GM21576 (cell line): ENCODE measurements around the gene DBN1.

Source experiments
- ATAC-seq: cut with Tn5 transposase; IDR thresholded peaks from one replicate; pipeline ENCODE4 v1.9.1; 2021; ENCODE audit warnings: mild to moderate bottlenecking, moderate library complexity; ENCODE audit not compliant: unreplicated experiment

DBN1 gene

GRCh38 chr5:177457852-177458681 lies 15.4 kb downstream of the DBN1 start:
- no peak for ATAC-seq

GRCh38 chr5:177456976-177457851 lies 16.2 kb downstream of the DBN1 start:
- ATAC-seq, result peak; percentile 28

DNA sequence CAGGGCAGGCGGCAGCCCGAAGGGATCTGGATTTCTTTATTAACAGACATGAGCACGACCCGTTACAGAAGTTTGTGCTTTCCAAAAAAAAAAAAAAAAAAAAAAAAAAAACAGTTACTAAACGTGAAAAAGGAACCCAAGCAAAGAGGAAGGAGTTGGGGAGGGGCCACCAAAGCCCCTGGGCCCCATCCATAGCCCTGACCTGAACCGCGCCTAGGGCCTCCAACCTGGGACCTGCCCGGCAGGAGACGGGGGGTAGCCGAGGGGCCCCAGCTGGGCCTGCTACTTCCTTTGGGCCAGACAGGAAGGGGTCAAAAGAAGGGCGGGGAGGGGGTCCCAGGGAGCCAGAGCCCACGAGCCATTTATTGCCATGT lies 16.9 kb downstream of the DBN1 start:
- ATAC-seq, result no peak

GRCh38 chr5:177455661-177456590 lies 17.5 kb downstream of the DBN1 start:
- peak; percentile 8 for ATAC-seq

- ATAC-seq, result peak; percentile 44
These were observed 18.3 kb downstream of the DBN1 start for GRCh38 chr5:177455036-177455660.

- peak; percentile 44 for ATAC-seq
These were observed 18.9 kb downstream of the DBN1 start for GRCh38 chr5:177454397-177455035.

DNA sequence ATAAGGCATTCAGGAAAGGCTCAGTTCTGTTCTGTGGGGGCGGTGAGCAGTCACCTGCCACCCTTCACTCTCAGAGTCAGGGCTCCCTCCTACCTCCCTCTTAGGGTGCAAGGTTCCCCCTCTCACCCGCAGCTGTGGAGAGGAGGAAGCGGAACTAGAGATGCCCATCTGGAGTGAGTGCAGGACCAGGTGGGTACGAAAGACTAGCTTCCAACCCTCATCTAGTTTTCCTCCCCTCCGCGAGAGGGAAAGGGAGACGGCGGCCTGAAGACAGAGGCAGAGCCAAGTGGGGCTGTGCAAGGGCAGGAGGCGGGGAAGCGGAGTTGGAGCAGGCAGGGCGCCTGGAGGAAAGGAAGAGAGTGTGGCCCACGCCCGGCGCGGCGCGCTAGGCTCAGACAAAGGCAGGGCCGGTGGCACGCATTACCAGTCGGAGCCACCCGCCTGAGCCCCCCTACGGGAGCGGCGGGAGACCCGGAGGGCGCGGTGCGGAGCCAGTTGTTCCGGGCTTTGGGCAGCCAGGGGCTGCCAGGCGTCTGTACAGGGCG lies 19.5 kb downstream of the DBN1 start:
- ATAC-seq, result peak; percentile 3

DNA sequence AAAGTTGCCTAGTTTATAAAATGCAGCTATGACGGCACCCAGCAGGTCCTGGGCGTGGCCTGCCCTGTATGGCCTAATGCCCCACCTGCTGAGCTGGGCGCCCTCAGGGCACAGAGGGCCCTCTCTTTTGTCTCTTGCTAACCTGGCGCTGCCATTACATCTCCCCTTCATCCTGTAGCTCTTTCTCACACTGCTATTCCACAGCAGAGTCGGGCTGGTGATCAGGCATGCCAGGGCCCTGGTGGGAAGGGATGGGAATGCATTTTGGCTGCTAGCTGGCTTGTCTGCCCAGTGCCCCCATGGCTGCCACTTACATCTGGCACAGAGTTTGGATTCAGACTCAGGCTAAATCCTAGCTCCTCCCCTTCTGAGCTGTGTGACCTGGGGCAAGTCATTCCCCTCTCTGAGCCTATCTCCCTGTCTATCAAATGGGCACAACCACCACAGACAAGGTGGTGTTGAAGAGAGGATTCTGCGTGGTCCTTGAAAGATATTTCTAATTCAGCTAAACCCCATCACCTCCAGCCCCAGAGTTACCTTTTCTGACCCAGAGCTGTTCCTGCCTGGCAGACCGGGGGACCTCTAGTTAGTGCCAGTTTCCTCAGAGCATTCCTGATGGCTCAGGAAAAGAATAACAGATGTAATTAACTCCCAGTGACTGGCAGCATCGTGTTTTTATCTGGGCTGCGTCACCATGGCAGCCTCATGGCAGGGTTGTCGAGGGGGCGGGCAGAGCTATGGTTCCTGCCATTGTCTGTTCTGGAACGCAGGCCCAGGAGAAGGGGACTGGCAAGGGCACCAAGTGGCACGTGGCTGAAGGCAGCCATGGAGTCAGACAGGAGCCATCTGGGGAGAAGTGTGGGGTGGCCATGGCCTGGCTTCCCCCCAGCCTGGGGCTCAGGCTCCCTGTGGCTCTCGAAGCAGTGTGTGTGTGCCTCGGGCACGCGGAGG lies 20.5 kb downstream of the DBN1 start:
- ATAC-seq, result no peak

GRCh38 chr5:177450667-177451424 lies 22.6 kb downstream of the DBN1 start:
- no peak for ATAC-seq

GRCh38 chr5:177449140-177450061 lies 24.0 kb downstream of the DBN1 start:
- ATAC-seq, result no peak

DNA sequence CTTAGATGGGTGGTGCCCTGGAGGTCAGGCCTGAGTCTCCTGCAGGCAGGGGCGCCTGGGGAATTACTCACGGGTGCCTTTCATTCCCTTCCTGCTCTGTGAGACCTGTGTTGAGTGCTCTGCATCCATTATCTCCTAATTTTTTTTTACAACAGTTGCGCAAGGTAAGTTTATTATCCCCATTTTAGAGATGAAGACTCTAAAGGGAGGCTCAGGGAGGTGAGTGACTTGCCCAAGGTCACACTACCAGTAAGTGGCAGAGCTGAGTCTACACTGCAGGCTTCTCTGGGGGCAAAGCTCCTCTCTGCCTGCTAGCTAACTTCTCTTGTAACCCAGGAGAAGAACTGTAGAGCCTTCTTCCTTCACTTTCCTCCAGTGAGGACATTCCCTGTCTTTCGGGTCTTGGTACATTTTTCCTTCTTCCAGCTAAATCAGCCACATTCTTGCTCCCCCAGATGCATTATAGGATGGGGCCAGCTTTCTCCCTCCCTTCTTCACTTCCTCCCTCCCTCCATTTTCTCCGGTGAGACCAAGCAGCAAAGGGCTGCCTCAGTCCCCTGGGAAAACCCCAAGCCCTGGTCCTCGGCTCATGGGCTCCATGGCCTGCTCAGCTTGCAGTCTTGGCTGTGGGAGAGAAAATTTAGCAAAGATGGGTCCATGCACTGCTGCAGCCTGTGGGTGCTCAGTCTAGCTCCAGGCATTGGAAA lies 25.0 kb downstream of the DBN1 start:
- no peak for ATAC-seq

GRCh38 chr5:177447611-177448243 lies 25.7 kb downstream of the DBN1 start:
- no peak for ATAC-seq

DNA sequence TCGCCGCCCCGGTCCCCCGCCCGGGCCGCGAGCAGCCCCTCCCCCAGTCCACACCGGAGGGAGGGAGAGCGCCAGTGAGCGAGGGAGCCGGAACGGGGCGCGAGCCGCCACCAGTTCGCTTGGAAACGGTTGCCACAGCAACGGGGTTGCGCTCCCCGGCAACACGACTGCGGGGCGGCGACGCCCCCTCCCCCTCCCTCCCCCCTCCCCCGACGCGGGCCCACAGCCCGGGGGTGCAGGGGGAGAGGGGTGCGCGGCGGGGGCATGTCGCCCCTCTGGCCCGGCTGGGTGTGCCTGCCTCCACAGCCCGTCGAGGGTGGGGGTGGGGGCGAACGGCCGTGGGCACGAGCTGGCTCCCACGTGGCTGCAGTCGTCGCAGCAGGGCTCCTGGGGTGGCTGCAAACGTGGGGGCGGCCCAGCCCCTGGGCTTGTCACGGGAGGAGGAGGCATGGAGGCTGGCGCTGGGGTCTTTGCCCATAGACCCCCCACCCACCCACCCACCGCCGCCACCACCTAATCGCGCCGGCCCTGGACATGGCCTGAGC lies 26.3 kb downstream of the DBN1 start:
- peak; percentile 29 for ATAC-seq

GRCh38 chr5:177446200-177447065 lies 27.0 kb downstream of the DBN1 start, which contains the start of gene PRR7:
TSS of gene PRR7 (plus strand) at chr5:177446814. CDS start at chr5:177455068, 8,254 bp downstream.
- peak; percentile 40 for ATAC-seq

GRCh38 chr5:177445917-177446199 lies 27.6 kb downstream of the DBN1 start:
- no peak for ATAC-seq
